Astrocyte of the spinal cord (primary cell): ENCODE data around the gene CAPS.

Experiments used
- DNase-seq: peaks from one replicate; pipeline ENCODE4 v3.0.0; 2011; ENCODE audit warnings: low read depth, low spot score
- H3K4me3 ChIP-seq: 2 replicates; pipeline ENCODE4 v1.5.1; 2011; ENCODE audit warnings: low read depth, mild to moderate bottlenecking, low read length, moderate library complexity
- in situ Hi-C: cut with HindIII; loops from 2 replicates; pipeline ENCODE4 v1.10.0; 2017; ENCODE audit warnings: low sequenced_read_pairs
- TF ChIP-seq, protein P1 (sequence below): IDR thresholded peaks from 2 replicates; pipeline ENCODE4 v1.5.1; 2012; ENCODE audit warnings: low read depth, mild to moderate bottlenecking, low read length, inconsistent platforms

The CAPS gene

DNA sequence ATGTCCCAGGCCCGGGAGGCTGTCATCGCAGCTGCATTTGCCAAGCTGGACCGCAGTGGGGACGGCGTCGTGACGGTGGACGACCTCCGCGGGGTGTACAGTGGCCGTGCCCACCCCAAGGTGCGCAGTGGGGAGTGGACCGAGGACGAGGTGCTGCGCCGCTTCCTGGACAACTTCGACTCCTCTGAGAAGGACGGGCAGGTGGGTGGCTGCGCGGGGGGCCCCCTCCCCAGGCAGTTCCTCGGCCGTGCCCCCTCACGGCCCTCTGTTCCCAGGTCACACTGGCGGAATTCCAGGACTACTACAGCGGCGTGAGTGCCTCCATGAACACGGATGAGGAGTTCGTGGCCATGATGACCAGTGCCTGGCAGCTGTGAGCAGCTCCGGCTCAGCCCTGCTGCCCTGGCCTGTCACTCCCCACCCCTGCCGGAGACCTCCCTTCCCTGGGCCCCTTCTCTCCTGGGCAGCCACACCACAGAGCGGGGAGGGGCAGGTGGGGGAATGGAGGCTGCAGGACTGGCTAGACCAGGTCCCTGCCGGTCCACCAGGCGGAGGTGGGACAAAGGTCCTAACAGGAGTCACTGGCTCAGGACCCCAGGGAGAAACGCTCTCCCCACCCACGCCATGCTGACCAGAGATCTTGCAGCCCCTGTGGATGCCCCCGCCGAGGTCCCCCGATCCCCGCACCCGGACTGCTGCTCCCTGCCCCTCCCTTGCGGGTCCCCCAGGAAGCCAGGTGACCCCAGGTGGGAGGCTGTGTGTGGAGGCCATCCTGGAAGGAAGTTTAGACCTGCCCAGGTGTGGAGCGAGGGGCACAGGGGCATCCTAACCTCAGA is 1.1 kb downstream of the CAPS start:
- TF ChIP-seq, protein P1, sequence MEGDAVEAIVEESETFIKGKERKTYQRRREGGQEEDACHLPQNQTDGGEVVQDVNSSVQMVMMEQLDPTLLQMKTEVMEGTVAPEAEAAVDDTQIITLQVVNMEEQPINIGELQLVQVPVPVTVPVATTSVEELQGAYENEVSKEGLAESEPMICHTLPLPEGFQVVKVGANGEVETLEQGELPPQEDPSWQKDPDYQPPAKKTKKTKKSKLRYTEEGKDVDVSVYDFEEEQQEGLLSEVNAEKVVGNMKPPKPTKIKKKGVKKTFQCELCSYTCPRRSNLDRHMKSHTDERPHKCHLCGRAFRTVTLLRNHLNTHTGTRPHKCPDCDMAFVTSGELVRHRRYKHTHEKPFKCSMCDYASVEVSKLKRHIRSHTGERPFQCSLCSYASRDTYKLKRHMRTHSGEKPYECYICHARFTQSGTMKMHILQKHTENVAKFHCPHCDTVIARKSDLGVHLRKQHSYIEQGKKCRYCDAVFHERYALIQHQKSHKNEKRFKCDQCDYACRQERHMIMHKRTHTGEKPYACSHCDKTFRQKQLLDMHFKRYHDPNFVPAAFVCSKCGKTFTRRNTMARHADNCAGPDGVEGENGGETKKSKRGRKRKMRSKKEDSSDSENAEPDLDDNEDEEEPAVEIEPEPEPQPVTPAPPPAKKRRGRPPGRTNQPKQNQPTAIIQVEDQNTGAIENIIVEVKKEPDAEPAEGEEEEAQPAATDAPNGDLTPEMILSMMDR = no peak

DNA sequence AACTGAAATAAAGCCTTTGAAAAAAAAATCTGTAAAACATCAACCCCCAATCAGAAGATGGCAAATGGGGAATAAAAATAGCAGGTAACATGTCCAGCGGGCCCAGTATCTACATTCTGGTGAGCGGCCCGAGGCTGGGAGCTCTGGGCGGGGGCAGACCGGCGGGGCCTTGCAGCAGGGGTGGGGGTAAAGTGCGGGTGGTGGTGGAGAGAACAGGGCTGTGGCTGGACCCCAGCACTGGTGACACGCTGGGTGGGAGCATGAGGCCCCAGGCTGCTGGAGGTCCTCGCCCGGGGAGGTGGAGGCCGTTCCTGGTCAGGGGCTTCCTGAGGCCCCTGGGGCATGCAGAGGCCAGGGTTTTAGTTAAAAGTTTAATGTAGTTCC is 1.7 kb downstream of the CAPS start:
- DNase-seq = no peak
- H3K4me3 ChIP-seq = no peak overlapping the region
- in situ Hi-C loops = no loop called here
- TF ChIP-seq, protein P1 = no peak

More for the DNA sequence above, 1.1 kb downstream of the CAPS start:
- in situ Hi-C loops = no loop called here
- no peak overlapping the region for H3K4me3 ChIP-seq
- no peak for DNase-seq

DNA sequence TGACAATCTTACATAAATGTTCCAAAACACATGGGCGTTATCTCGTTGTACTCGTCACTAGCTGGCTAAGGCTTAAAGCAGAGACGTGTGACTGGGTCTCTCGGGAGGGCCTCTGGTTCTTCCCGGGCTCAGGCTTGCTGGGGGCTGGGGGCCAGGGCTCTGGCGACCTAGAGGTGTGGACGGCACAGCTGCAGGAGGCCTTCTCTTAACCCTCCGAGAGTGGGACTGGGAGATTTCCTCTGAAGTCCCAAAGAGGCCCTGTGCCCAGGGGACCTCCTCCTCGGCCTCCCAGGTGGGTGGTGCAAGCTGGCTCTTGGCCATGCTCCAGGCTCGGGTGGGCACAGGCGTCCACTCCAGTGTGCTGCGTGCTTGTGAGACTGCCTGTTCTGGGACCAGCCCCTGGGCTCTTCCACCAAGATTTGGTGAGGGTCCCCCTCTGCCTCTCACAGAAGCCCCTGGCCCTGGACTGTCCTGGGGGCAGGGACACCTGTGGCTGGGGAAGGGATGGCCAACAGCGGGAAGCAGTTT is 2.2 kb downstream of the CAPS start:
- DNase-seq = no peak
- H3K4me3 ChIP-seq = no peak overlapping the region
- in situ Hi-C loops = no loop called here
- TF ChIP-seq, protein P1 = no peak

DNA sequence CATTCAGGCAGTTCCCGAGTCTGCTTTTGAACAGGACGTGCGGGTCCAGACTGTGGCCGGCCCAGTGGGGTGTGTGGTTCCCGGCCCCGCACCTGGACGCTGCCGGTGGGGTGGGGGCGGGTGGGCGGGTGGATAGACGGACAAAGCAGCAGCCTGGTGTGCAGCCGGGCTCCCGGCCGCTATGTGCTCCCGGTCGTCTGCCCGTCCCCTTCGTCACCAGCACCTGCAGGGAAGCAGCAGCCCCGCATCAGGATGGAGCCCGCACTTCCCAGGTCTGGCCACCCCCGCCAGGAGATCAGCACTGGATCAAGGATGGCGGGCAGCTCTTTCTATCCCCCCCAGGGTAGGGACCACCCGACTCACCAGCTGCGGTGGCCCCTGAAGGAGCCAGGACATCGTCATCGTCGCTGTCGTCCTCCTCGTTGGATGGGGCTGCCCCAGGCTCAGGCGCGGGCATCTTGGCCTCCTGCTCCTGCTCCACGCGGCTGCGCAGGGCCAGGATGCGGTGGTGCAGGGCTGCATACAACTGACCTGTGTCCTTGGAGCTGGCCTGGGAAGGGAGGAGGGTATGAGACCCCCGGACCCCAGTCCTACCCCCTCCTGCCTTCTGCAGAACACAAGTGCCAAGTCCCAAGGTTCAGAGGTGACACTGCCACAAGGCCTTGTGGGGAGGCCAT is 3.5 kb downstream of the CAPS start:
- no peak for DNase-seq
- TF ChIP-seq, protein P1 = no peak
- H3K4me3 ChIP-seq = no peak overlapping the region
- in situ Hi-C loops = no loop called here

DNA sequence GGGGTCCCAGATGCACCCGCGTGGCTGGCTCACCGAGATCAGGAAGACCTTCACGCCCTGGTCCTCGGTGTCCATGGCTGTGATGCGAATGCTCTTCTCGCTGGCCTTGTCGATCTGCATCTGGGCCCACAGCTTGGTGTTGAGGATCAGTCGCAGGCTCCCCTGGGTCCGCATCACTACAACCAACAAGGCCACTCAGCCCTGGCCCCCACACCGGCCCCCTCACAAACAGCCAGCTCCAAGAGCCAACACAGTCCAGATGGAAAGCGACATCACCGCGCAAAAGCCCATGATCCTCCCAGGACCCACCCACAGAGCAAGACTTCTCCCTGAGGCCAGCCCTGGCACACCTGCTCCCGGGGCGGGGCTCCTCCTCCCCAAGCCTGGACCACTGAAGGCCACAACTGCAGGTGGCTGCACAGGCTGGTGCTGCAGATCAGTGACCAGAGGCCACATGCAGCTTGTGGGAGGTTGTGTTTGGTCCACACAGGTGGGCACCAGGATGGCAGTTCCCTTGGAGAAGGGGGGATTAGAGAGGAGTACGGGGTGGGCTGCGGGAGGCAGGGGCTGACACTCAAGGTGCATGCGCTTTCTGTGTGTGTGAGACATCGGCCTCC is 4.5 kb downstream of the CAPS start:
- in situ Hi-C loops = no loop called here
- DNase-seq = no peak
- TF ChIP-seq, protein P1 = no peak
- no peak overlapping the region for H3K4me3 ChIP-seq

DNA sequence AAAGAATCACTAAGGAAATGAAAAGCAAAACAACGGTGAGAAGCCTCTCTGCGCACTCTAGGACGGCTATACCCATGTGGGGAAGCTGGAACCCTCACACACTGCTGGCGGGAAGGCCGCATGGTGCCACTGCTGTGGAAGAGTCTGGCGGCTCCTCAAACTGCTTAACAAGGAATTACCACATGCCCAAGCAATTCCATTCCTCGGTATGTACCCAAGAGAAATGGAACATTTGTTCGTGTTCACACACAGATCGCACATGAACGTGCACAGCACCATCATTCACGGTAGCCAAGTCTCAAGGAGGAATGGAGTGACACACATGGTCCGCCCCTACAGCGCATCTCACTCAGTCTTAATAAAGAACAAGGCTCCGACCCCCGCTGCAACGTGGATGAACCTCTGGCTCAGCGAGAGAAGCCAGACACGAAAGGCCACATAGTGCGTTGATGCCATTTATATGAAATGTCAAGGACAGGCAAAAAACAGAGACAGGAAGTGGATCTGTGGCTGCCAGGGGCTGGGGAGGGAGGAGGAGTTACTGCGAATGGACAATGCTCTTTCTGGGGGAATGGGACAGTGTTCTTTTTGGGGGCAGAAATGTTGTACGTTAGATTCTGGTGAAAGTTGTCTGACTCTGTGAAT is 7.6 kb downstream of the CAPS start:
- DNase-seq = no peak
- H3K4me3 ChIP-seq = no peak overlapping the region
- TF ChIP-seq, protein P1 = no peak
- in situ Hi-C loops = no loop called here
